Measurements from ENCODE around the gene SURF1. TPM values are rescaled to one million over a fixed set of nuclear protein-coding genes. Genes with fewer than 3 reads are reported as not detected.

The SURF1 gene
- 71.7 TPM for total RNA-seq (2021; ENCODE audit: unreplicated experiment)
- polyA plus RNA-seq (2012): 66.9 and 70.3 TPM in 2 replicates
- Bru-seq, nascent RNA: percentile 75 among the genes with signal in this experiment
- BruChase-seq, experiment 1, labeled RNA remaining after a 6-hour chase: percentile 81 among the genes with signal in this experiment
- BruChase-seq, experiment 2, labeled RNA remaining after a 2-hour chase: percentile 74 among the genes with signal in this experiment
- long read RNA-seq, transcript SURF1-204 (5 exons, 931 nt): minor isoform, 36 of 111 reads
- long read RNA-seq, transcript SURF1-201 (9 exons, 1,093 nt): major isoform, 59 of 111 reads
- long read RNA-seq, partial matches to known transcripts: 5 of 111 reads
- long read RNA-seq, other reads (novel, unspliced or antisense): 9 of 111 reads

- ChIA-PET RAD21 (ENCODE audit: low non-redundant PET in 1 of 2, low total read pairs in 2 of 2, uncharacterized antibody in 2 of 2, unreplicated experiment in 2 of 2) (interaction anchor here in 1 of 2 experiments (0.8 kb wide), 1 partner anchor 167 kb away, joined by 6 read pairs; no protein-coding TSS in a partner anchor), POLR2A (interaction anchor here (1.3 to 2.0 kb wide), 5 partner anchors 9 to 18 kb away, joined by 4 to 15 read pairs (median 7); partner anchors contain the start of genes MED22 and RPL7A), CTCF (interaction anchor here (1.0 to 1.5 kb wide), 2 partner anchors 48 to 130 kb away, joined by 3 to 4 read pairs; no protein-coding TSS in a partner anchor)
- H4K20me1 ChIP-seq (ENCODE audit: insufficient read depth): peaks cover 9% of the 10 kb centered on the region; the same call in 1 of the 2 replicates
- H3K9me2 ChIP-seq (ENCODE audit: insufficient read depth): no peaks in the 10 kb centered on the region
- H3K27me3 ChIP-seq (ENCODE audit: insufficient read depth, low read length): no peaks in the 10 kb centered on the region
- no peak within 1 kb of the TSS for H2AFZ ChIP-seq (ENCODE audit: low read depth, low read length, poor library complexity, severe bottlenecking)
- no peaks in the 10 kb centered on the region for H3K9me3 ChIP-seq (ENCODE audit: control insufficient read depth in 1 of 2, insufficient read depth in 1 of 2, low read depth in 1 of 2, low read length in 2 of 2)
- H3K4me2 ChIP-seq (ENCODE audit: low read length): peak within 1 kb of the TSS; percentile 93
- intact Hi-C loops (cut with micrococcal nuclease): loop anchor here (5.0 to 10.0 kb wide), 2 partner anchors 131 to 638 kb away; partner anchors contain the start of gene VAV2
- DNase-seq (ENCODE audit: low read depth, low spot score): no peak
- peak within 1 kb of the TSS; percentile 84 for H3K9ac ChIP-seq (ENCODE audit: low read length)
- H3K4me1 ChIP-seq (ENCODE audit: control insufficient read depth in 1 of 2, insufficient read depth in 2 of 2, low read length in 2 of 2): peaks cover 7 to 24% of the 10 kb centered on the region in 2 experiments; a peak in 3 of 4 replicates
- peaks cover 24 to 28% of the 10 kb centered on the region in 2 experiments for H3K36me3 ChIP-seq (ENCODE audit: control insufficient read depth in 1 of 2, insufficient read depth in 2 of 2, low read length in 2 of 2)
- peaks cover 52% of the 10 kb centered on the region for H3K79me2 ChIP-seq (ENCODE audit: insufficient read depth, low read length)
- H3K4me3 ChIP-seq (replicated peaks in 1 of 2; ENCODE audit: low read depth in 1 of 2, low read length in 2 of 2): peak within 1 kb of the TSS; percentile 87 to 96
- peak; percentile 78 for ATAC-seq
- H3K27ac ChIP-seq (ENCODE audit: low read depth, low read length): peak within 1 kb of the TSS; percentile 61
- BruUV-seq (replicated peaks): no TSS peak
- no peak for TF ChIP-seq REST (IDR thresholded peaks at IDR 0.05; ENCODE audit: low read depth)
- TF ChIP-seq MAX (IDR thresholded peaks at IDR 0.05): no peak
- no peak for TF ChIP-seq EZH2 (IDR thresholded peaks at IDR 0.05)
- no peak for TF ChIP-seq ZNF274 (IDR thresholded peaks at IDR 0.05; ENCODE audit: low read depth, low read length)
- TF ChIP-seq EGR1 (IDR thresholded peaks at IDR 0.05; ENCODE audit: low read depth): no peak
- no peak for TF ChIP-seq ZBTB33 (IDR thresholded peaks at IDR 0.05; ENCODE audit: extremely low read depth, insufficient replicate concordance, low read length)
- no peak for TF ChIP-seq CBX3 (IDR thresholded peaks at IDR 0.05; ENCODE audit: low read depth)
- peak; percentile 94 for TF ChIP-seq POLR2A (IDR thresholded peaks at IDR 0.05; ENCODE audit: borderline replicate concordance, extremely low read depth, insufficient read depth, insufficient read length)
- TF ChIP-seq RAD21 (IDR thresholded peaks at IDR 0.05; ENCODE audit: low read depth): no peak
- peak in 2 of 3 experiments; percentile 11 to 19; a peak in 1 of 6 replicates for TF ChIP-seq CTCF (IDR thresholded peaks at IDR 0.05 in 2 of 3, conservative IDR thresholded peaks at IDR 0.05 in 1 of 3; ENCODE audit: borderline replicate concordance in 1 of 3, insufficient read depth in 1 of 3, low read depth in 2 of 3, low read length in 2 of 3)
- TF ChIP-seq FOSL1 (IDR thresholded peaks at IDR 0.05; ENCODE audit: low read depth): no peak
- TF ChIP-seq SIN3A (IDR thresholded peaks at IDR 0.05; ENCODE audit: low read depth): no peak
- no peak for TF ChIP-seq SP1 (IDR thresholded peaks at IDR 0.05; ENCODE audit: low read depth)
- no peak for TF ChIP-seq ELF1 (IDR thresholded peaks at IDR 0.05; ENCODE audit: borderline replicate concordance, low read depth)
- TF ChIP-seq SRF (IDR thresholded peaks at IDR 0.05; ENCODE audit: low read depth): no peak
- peak; percentile 92 for TF ChIP-seq POLR2AphosphoS5 (IDR thresholded peaks at IDR 0.05; ENCODE audit: low read depth, low read length)
- TF ChIP-seq CEBPB (IDR thresholded peaks at IDR 0.05; ENCODE audit: low read depth): no peak
Observed at GRCh38 chr9:133356391-133357091, at the start of gene SURF1, which contains the start of gene SURF2. Gene SURF1, minus strand, starts transcription at chr9:133356487. Its CDS starts 34 bp downstream, at chr9:133356453. Gene SURF2, plus strand, starts transcription at chr9:133356550. Its CDS starts 43 bp downstream, at chr9:133356593.

Measured in HCT116 (cell line).